Body of pancreas (tissue), 4 donors: ENCODE measurements around the gene CD40.
"Not testable (repeated sequence)": the region's sequence is repeated elsewhere in the genome, so short reads cannot be mapped to it uniquely, and the experiment has no call there.

Source experiments
- POLR2A ChIP-seq, 3 donors: fragments of 450-650 bp; IDR thresholded peaks; one replicate each; pipeline ENCODE4 v1.6.1; 2016; ENCODE audit warnings: antibody characterized with exemption in 3 of 3, mild to moderate bottlenecking in 2 of 3
- TF ChIP-seq, protein P1 (sequence below), 7 experiments: fragments of 450-650 bp in 4 of 7; fragments of 200-600 bp in 3 of 7; sonication (generic) in 3 of 7; IDR thresholded peaks; one replicate each; pipeline ENCODE4 v1.5.1; 2016 to 2019; ENCODE audit warnings: antibody characterized with exemption in 7 of 7

- TF ChIP-seq, protein P1, sequence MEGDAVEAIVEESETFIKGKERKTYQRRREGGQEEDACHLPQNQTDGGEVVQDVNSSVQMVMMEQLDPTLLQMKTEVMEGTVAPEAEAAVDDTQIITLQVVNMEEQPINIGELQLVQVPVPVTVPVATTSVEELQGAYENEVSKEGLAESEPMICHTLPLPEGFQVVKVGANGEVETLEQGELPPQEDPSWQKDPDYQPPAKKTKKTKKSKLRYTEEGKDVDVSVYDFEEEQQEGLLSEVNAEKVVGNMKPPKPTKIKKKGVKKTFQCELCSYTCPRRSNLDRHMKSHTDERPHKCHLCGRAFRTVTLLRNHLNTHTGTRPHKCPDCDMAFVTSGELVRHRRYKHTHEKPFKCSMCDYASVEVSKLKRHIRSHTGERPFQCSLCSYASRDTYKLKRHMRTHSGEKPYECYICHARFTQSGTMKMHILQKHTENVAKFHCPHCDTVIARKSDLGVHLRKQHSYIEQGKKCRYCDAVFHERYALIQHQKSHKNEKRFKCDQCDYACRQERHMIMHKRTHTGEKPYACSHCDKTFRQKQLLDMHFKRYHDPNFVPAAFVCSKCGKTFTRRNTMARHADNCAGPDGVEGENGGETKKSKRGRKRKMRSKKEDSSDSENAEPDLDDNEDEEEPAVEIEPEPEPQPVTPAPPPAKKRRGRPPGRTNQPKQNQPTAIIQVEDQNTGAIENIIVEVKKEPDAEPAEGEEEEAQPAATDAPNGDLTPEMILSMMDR (IDR thresholded peaks at IDR 0.05) = not testable (repeated sequence)
- not testable (repeated sequence) for TF ChIP-seq POLR2A (IDR thresholded peaks at IDR 0.05)
These were observed 17.7 kb upstream of the CD40 start for GRCh38 chr20:46100444-46100843.
